Nephron progenitor cell (in vitro differentiated cells): ENCODE results near the gene ATP5F1D.
"Not testable (repeated sequence)": the region's sequence is repeated elsewhere in the genome, so short reads cannot be mapped to it uniquely, and the experiment has no call there.

Source experiments
- DNase-seq: peaks from one replicate; pipeline ENCODE4 v3.0.0; 2021
- H3K27ac Mint-ChIP-seq: 2 replicates; pipeline ENCODE4 v1.8.0; 2021; ENCODE audit warnings: mild to moderate bottlenecking, moderate library complexity, mixed read lengths
- H3K27me3 Mint-ChIP-seq: 2 replicates; pipeline ENCODE4 v1.8.0; 2021; ENCODE audit warnings: mild to moderate bottlenecking, low read depth, mixed read lengths; ENCODE audit not compliant: poor library complexity
- H3K36me3 Mint-ChIP-seq: 2 replicates; pipeline ENCODE4 v1.8.0; 2021; ENCODE audit warnings: low read depth, mixed read lengths
- H3K4me1 Mint-ChIP-seq: 2 replicates; pipeline ENCODE4 v1.8.0; 2021; ENCODE audit warnings: mixed read lengths
- H3K4me3 Mint-ChIP-seq: 2 replicates; pipeline ENCODE4 v1.8.0; 2021; ENCODE audit warnings: mild to moderate bottlenecking, moderate library complexity, mixed read lengths
- H3K9me3 Mint-ChIP-seq: 2 replicates; pipeline ENCODE4 v1.8.0; 2021; ENCODE audit warnings: mild to moderate bottlenecking, moderate library complexity, mixed read lengths
- TF ChIP-seq, protein P1 (sequence below): fragments of 200-600 bp; sonication (generic); IDR thresholded peaks from 2 replicates; pipeline ENCODE4 v1.5.0; 2021; ENCODE audit warnings: antibody characterized with exemption

Gene ATP5F1D

DNA sequence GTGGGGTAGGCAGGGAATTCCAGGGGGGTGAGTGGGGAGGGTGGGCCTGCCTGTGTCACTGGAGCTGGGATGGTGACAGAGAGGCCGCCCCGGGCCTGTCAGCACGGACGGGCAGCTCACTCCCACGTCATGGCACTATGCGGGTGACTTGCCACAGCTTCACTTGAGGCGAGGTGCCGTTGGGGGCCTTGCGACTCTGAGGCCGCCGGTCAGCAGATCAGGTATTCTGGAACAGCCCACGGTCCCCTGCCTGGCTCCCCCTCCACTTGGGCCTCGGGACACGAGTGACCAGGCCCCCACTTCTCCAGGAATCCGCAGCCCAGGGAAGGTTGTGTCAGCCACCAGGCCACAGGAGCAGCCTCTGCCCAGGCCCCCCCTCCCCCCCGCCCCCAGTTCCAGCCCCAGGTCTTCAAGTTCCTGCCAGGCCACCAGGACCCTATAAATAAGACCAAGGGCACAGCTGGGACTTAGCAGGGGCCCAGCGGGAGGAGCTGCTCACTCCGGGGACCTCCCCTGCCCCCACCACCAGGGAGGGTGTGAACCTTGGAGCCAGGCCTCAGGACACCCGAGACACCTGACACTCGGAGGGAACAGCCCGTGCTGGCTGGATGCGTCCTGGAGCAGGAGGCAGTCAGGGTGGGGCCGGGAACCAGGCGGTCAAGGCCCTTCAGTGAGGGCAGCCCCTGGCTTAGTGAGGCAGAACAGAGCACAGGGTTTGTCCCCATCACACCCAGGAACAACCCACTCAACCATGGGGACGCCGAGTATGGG, 4.1 kb downstream of the ATP5F1D start:
- Mint-ChIP-seq H3K9me3 (no peaks in the 10 kb centered on the region), H3K27ac (no peak overlapping the region), H3K27me3 (no peaks in the 10 kb centered on the region), H3K36me3 (no peaks in the 10 kb centered on the region), H3K4me3 (no peak overlapping the region), H3K4me1 (peaks cover 24% of the 10 kb centered on the region)
- TF ChIP-seq, protein P1, sequence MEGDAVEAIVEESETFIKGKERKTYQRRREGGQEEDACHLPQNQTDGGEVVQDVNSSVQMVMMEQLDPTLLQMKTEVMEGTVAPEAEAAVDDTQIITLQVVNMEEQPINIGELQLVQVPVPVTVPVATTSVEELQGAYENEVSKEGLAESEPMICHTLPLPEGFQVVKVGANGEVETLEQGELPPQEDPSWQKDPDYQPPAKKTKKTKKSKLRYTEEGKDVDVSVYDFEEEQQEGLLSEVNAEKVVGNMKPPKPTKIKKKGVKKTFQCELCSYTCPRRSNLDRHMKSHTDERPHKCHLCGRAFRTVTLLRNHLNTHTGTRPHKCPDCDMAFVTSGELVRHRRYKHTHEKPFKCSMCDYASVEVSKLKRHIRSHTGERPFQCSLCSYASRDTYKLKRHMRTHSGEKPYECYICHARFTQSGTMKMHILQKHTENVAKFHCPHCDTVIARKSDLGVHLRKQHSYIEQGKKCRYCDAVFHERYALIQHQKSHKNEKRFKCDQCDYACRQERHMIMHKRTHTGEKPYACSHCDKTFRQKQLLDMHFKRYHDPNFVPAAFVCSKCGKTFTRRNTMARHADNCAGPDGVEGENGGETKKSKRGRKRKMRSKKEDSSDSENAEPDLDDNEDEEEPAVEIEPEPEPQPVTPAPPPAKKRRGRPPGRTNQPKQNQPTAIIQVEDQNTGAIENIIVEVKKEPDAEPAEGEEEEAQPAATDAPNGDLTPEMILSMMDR = no peak
- DNase-seq = peak; percentile 60

DNA sequence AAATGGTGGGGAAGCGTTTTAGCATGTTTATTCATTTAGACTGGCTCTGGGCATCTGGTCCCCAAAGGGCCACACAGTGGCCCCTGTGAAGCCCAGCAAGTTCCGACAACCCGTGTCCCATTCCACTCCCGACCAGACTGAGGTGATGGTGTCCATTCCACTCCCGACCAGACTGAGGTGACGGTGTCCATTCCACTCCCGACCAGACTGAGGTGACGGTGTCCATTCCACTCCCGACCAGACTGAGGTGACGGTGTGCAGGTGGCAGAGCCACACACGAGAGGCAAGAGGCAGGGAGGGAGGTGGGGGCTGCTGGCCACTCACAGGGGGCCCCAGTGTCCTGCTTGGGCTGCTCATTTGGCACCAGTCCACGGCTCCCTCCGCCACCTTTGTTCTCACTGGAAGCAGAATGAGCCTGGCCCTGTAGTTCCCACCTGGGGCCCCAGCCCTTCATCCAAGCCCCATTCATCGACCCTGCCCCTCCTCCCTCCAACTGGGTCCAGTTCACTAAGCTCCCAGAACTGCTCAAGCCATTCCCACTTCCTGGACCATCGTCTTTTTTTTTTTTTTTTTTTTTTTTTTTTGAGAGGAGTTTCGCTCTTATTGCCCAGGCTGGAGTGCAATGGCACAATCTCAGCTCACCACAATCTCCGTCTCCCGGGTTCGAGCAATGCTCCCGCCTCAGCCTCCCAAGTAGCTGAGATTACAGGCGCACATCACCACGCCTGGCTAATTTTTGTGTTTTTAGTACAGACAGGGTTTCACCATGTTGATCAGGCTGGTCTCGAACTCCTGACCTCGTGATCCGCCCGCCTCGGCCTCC, 4.9 kb downstream of the ATP5F1D start:
- H3K27ac Mint-ChIP-seq, H3K36me3 Mint-ChIP-seq, H3K9me3 Mint-ChIP-seq, H3K4me3 Mint-ChIP-seq, H3K27me3 Mint-ChIP-seq: not testable (repeated sequence)
- DNase-seq = peak; percentile 36
- H3K4me1 Mint-ChIP-seq = peaks cover 22% of the 10 kb centered on the region

DNA sequence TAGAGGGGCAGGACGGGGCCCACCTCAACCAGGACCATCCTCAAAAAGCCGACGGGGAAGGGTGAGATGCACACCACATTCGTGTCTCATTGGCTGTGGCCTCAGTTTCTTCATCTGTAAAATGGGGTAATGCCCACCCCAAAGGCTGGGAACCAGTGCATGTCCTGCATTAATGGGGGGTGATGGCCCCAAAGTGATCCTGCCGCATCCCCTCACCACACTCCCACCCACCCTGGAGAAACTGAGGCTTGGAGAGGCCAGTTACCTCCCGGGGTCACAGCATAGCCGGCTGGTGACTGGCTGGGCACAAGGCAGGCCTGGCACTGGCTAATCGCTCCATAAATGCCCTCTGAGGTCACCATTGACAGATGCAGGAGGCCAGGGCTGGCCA, 6.2 kb downstream of the ATP5F1D start:
- Mint-ChIP-seq H3K36me3 (peaks cover 4% of the 10 kb centered on the region), H3K9me3 (no peaks in the 10 kb centered on the region), H3K27me3 (no peaks in the 10 kb centered on the region), H3K4me3 (peak overlapping the region; percentile 25), H3K27ac (no peak overlapping the region), H3K4me1 (peaks cover 23% of the 10 kb centered on the region)
- TF ChIP-seq, protein P1 = no peak
- no peak for DNase-seq

DNA sequence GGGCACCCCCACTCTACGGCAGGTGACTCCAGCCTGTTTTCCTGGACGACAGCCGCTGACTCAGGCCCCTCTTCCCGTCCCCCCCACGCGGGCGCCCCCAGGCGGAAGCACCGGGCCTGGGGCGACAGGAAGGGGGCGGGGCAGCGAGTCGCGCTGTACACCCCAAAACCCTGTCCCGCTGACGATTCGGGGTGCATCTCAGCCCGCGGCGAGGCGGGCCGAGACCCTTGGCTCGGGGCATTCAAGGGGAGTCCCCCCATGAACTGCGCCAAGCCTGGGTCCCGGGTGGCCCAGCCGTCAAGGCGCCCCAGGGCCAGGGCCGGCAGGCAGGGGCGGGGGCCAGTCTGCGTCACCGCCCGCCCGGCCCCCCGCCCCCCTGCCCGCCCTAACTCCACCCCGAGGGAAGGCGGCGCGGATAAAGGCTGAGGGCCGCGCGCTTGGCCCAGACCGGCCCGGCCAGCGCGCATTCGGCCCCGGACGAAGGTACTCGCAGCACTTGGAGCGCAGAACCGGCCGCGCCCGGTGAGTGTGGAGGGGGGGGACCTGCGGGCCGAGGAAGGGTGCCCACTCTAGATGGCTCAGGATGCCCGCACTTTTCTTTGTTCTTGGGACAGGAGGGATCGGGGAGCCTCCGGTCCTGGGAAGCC, 6.7 kb downstream of the ATP5F1D start, which contains the start of gene MIDN:
Gene MIDN (plus strand): TSS at position 445 of the 647 bp plus-strand sequence. CDS start 1,714 bp downstream, outside the sequence.
- Mint-ChIP-seq H3K27me3 (no peaks in the 10 kb centered on the region), H3K4me3 (peak within 1 kb of the TSS; percentile 82), H3K9me3 (no peaks in the 10 kb centered on the region), H3K27ac (peak within 1 kb of the TSS; percentile 51), H3K4me1 (peaks cover 19% of the 10 kb centered on the region), H3K36me3 (peaks cover 4% of the 10 kb centered on the region)
- DNase-seq = peak; percentile 77
- TF ChIP-seq, protein P1 = no peak

DNA sequence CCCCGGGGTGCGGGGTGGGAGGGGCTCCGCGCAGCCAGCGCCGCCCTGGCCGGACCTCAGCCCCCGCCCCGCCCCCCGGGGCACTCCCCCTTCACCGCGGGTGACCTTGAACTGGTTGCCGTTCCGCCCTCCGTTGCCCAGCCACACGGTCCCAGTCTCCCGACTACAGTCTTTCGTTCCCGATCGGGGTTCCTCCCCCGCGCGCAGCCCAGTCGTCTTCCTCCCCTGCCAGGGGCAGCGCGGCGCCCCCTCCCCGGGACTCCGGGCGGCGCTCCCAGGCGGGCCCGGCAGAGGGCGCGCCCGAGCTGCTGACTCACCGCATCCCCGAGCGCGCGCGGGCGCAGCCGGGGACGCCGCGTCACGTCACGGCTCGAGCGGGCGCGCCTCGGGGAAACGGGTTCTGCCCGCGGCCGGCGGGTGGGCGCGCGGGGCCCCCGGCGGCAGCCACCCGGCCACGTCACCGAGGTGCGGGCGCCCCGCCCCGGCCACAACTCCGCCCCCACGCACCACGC, 7.3 kb downstream of the ATP5F1D start:
- Mint-ChIP-seq H3K27me3 (no peaks in the 10 kb centered on the region), H3K4me3 (peak overlapping the region; percentile 82), H3K4me1 (peaks cover 15% of the 10 kb centered on the region), H3K27ac (no peak overlapping the region), H3K36me3 (peaks cover 4% of the 10 kb centered on the region), H3K9me3 (no peaks in the 10 kb centered on the region)
- TF ChIP-seq, protein P1 = peak; percentile 48
- peak; percentile 87 for DNase-seq
